Measurements from ENCODE around the gene SPSB4.

DNA sequence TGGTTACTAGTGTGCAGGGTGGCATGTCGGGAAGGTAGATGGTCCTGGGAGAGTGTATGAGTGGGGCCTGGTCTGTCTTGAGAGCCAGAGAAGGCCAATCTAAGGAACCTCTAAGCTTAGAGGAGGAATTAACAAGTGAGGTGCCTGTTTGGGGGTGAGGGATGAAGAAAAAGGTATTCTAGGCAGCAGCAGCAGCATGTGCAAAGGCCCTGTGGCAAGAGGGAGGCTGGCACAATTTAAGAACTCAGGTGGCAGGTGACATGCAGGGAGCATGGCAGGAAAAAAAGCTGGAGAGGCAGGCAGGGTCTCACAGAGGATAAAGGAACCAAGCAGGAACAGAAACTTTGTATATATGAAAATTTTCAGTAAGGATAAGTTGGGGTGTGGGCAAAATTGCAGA is 51.2 kb downstream of the SPSB4 start:
- TF ChIP-seq CTCF (IDR thresholded peaks at IDR 0.05) (no peak), POLR2A (IDR thresholded peaks at IDR 0.05) (no peak)

All from body of pancreas (tissue), 4 donors.